ENCODE data around the gene GSC.

- no peak for TF ChIP-seq EZH2 (IDR thresholded peaks at IDR 0.05; ENCODE audit: low read length, unreplicated experiment)
- no peak for TF ChIP-seq CTCF (conservative IDR thresholded peaks at IDR 0.05; ENCODE audit: low read depth, low read length)
- TF ChIP-seq EZH2phosphoT487 (IDR thresholded peaks at IDR 0.05; ENCODE audit: borderline replicate concordance, low read length): no peak
Measured at GRCh38 chr14:94754391-94754942, 15.4 kb downstream of the GSC start.

All from PC-3 (cell line).